ENCODE measurements around the gene ANAPC5. TPM values are rescaled to one million over a fixed set of nuclear protein-coding genes. Genes with fewer than 3 reads are reported as not detected.
"Not testable (repeated sequence)": the region's sequence is repeated elsewhere in the genome, so short reads cannot be mapped to it uniquely, and the experiment has no call there.

Gene ANAPC5
- total RNA-seq, 4 donors from 2014 or later, result 101 to 381 (median 139) TPM

DNA sequence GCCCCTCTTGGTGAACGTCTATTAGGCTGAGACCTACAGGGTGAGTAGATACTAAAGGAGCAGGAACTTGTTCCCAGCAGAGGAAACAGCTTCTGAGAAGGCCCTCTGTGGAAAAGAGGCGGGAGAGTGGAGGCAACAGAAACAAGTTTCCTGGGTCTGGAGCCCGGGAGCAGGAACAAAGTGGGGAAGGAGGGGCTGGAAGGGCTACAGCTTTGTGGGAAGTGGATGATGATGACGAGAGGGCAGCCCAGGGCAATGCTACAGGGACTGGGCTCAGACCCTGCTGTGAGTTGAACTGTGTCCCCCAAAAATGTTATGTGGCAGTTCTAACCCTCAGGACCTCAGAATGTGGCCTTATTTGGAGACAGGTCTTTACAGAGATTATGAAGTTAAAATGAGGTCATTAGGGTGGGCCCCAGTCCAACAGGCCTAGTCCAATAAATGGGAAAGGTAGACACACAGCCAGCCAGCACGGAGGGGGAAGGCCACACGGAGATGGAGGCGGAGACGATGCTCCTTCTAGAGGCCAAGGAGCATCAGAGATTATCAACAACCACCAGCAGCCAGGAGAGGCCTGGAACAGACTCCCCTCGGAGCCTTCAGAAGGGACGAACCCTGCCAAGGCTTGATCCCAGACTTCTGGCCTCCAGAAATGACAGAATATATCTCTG, 70.0 kb downstream of the ANAPC5 start:
- Histone ChIP-seq H3K27ac (no peak overlapping the region), H3K9me3 (no peaks in the 10 kb centered on the region), H3K4me1 (no peaks in the 10 kb centered on the region), H3K4me3 (no peak overlapping the region), H3K27me3 (no peaks in the 10 kb centered on the region), H3K36me3 (no peaks in the 10 kb centered on the region)
- TF ChIP-seq, protein P1, sequence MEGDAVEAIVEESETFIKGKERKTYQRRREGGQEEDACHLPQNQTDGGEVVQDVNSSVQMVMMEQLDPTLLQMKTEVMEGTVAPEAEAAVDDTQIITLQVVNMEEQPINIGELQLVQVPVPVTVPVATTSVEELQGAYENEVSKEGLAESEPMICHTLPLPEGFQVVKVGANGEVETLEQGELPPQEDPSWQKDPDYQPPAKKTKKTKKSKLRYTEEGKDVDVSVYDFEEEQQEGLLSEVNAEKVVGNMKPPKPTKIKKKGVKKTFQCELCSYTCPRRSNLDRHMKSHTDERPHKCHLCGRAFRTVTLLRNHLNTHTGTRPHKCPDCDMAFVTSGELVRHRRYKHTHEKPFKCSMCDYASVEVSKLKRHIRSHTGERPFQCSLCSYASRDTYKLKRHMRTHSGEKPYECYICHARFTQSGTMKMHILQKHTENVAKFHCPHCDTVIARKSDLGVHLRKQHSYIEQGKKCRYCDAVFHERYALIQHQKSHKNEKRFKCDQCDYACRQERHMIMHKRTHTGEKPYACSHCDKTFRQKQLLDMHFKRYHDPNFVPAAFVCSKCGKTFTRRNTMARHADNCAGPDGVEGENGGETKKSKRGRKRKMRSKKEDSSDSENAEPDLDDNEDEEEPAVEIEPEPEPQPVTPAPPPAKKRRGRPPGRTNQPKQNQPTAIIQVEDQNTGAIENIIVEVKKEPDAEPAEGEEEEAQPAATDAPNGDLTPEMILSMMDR (IDR thresholded peaks at IDR 0.05), result no peak
- TF ChIP-seq POLR2A (IDR thresholded peaks at IDR 0.05), result no peak
- no peak for DNase-seq

- H3K36me3 ChIP-seq, DNase-seq, H3K27me3 ChIP-seq, H3K4me3 ChIP-seq, H3K27ac ChIP-seq, H3K4me1 ChIP-seq, H3K9me3 ChIP-seq: not testable (repeated sequence)
Observed at GRCh38 chr12:121281116-121281515, 71.1 kb downstream of the ANAPC5 start.

GRCh38 chr12:121280531-121280930, 71.7 kb downstream of the ANAPC5 start:
- not testable (repeated sequence) for H3K27me3 ChIP-seq, H3K4me1 ChIP-seq, H3K4me3 ChIP-seq, H3K27ac ChIP-seq, H3K9me3 ChIP-seq, H3K36me3 ChIP-seq, DNase-seq

DNA sequence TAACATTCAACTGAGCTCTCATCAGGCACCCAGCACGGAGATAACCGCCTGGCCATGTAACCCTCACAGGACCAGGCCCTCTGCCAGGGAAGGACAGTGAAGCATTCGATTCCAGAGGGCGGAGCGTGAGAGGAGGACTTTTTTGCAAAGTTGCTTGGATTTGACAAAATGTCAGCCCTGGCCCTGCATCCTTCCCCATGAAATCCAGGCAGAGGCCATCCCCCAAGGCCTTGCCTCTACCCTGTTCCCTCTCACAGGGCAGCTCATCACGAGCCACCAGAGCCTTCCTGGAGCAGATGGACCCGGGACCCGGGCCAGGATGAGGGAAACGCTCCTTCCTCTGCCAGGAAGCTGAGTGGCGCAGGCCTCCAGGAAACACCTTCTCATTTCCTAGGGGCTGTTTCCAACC, 72.7 kb downstream of the ANAPC5 start:
- Histone ChIP-seq H3K36me3 (no peaks in the 10 kb centered on the region), H3K4me1 (no peaks in the 10 kb centered on the region), H3K9me3 (no peaks in the 10 kb centered on the region), H3K27ac (no peak overlapping the region), H3K4me3 (no peak overlapping the region), H3K27me3 (no peaks in the 10 kb centered on the region)
- no peak for DNase-seq
- TF ChIP-seq, protein P1 (IDR thresholded peaks at IDR 0.05), result no peak
- TF ChIP-seq POLR2A (IDR thresholded peaks at IDR 0.05), result no peak

DNA sequence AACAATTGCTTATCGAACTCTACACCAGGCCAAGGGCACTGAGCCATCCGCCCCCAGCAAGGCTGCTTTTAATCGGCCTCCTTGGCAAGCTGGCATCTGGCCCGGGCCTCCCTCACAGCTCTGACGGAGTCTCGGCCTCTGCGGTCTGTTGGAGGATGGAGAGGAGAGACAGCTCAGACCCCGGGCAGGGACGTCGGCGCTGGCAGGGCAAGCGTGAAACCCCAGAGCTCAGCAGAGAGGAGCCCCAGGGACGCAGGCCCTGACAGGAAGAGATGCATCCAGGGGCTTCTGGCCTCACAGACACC, 73.2 kb downstream of the ANAPC5 start:
- no peak for DNase-seq
- H3K36me3 ChIP-seq, result peaks cover 0 to 4% (median 0%) of the 10 kb centered on the region in 3 donors

DNA sequence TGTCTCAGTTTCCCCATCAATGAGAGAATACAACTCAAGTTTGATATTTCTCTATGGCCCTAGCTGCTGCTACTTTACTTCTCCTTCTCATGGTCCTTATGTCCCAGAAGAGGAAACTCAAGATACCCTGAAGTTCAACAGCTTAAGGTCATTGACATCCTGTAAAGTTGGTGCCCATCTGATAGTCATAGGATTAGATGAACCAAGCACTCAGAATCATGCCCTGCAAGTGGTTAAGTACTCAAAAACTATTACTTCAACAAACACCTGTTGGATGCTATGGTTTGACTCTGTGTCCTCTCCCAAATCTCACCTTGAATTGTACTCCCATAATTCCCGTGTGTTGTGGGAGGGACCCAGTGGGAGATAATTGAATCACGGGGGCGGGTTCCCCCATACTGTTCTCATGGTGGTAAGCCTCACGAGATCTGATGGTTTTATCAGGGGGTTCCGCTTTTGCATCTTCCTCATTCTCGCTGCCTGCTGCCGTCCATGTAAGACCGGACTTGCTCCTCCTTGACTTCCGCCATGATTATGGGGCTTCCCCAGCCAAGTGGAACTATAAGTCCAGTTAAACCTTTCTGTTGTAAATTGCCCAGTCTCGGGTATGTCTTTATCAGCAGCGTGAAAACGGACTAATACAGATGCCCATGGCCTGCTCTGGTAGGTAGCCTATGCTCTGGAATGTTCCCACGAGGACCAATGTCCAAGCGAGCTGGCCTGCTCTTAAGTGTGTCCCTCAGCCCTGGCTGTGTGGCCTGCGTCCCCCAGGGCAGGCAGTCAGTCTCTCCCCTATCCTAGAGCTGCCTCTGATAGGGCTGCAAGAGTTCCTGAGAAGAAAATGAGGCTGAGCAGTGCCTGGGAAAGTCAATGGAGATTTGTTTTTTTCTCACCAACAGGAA, 73.8 kb downstream of the ANAPC5 start:
- TF ChIP-seq POLR2A (IDR thresholded peaks at IDR 0.05), result no peak
- TF ChIP-seq, protein P1 (IDR thresholded peaks at IDR 0.05), result no peak
- Histone ChIP-seq H3K4me1 (no peaks in the 10 kb centered on the region), H3K27me3 (no peaks in the 10 kb centered on the region), H3K27ac (peak overlapping the region in 2 of 4 donors; percentile 9 to 25), H3K4me3 (no peak overlapping the region), H3K36me3 (peaks cover 0 to 10% (median 0%) of the 10 kb centered on the region in 3 donors), H3K9me3 (no peaks in the 10 kb centered on the region)
- no peak for DNase-seq

More for the DNA sequence above, 73.2 kb downstream of the ANAPC5 start:
- Histone ChIP-seq H3K4me1 (no peaks in the 10 kb centered on the region), H3K27ac (peak overlapping the region in 2 of 4 donors; percentile 9 to 25), H3K27me3 (no peaks in the 10 kb centered on the region), H3K4me3 (no peak overlapping the region), H3K9me3 (no peaks in the 10 kb centered on the region)
- no peak for TF ChIP-seq POLR2A (IDR thresholded peaks at IDR 0.05)
- TF ChIP-seq, protein P1 (IDR thresholded peaks at IDR 0.05), result no peak

Measured in Peyer's patch (tissue), 4 donors.